Brain microvascular endothelial cell (primary cell): ENCODE results near the gene SLC66A1.

Experiments used
- DNase-seq: peaks from one replicate; pipeline ENCODE4 v3.0.0-alpha.2; 2020
- H3K27ac ChIP-seq: fragments of 250-450 bp; sonication (Bioruptor Pico); 2 replicates; pipeline ENCODE4 v1.5.1; 2020; ENCODE audit warnings: mild to moderate bottlenecking, moderate library complexity
- H3K27me3 ChIP-seq: fragments of 250-450 bp; sonication (Bioruptor Pico); replicated peaks from 2 replicates; pipeline ENCODE4 v1.5.1; 2020; ENCODE audit warnings: mild to moderate bottlenecking
- H3K36me3 ChIP-seq: fragments of 250-450 bp; sonication (Bioruptor Pico); replicated peaks from 2 replicates; pipeline ENCODE4 v1.5.1; 2020; ENCODE audit warnings: mild to moderate bottlenecking
- H3K4me3 ChIP-seq: 2 replicates; pipeline ENCODE4 v1.5.1; 2011; ENCODE audit warnings: low read depth, mild to moderate bottlenecking, control low read depth, low read length, moderate library complexity
- CTCF ChIP-seq: IDR thresholded peaks from 2 replicates; pipeline ENCODE4 v1.5.1; 2011; ENCODE audit warnings: low read depth, mild to moderate bottlenecking, moderate library complexity, low read length, control low read depth, inconsistent platforms; ENCODE audit errors: missing control alignments
- in situ Hi-C: cut with HindIII; loops from 2 replicates; pipeline ENCODE4 v1.10.0; 2017; ENCODE audit warnings: low sequenced_read_pairs, low pct_ligation_motif_present

Gene SLC66A1

GRCh38 chr1:19337289-19337688, 25.2 kb downstream of the SLC66A1 start:
- H3K36me3 ChIP-seq: peaks cover 37% of the 10 kb centered on the region
- no peak overlapping the region for H3K27ac ChIP-seq
- no peak for DNase-seq
- H3K27me3 ChIP-seq: no peaks in the 10 kb centered on the region
- no peak for TF ChIP-seq CTCF
- no peak overlapping the region for H3K4me3 ChIP-seq
- in situ Hi-C loops: no loop called here

DNA sequence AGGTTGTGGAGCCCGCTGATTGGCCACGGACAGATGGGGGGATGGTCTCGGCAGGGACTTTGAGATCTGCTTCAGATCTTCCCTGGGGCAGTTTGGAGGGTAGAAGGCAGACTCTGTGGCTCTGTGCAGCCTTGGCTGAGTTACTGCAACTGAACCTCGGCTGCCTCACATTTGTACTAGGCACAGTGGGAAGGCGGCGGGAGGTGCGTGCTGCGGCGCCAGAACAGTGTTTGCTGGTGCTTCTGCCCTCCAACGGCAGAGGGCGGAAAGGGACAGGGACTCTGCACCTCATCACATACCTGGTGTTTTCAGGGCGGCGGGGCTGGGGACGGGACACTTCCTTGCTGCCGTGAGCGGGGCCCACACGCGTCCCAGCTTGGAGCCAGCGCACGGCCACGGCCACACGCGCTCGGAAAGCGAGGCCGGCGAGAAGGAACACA, 26.2 kb downstream of the SLC66A1 start:
- no peak overlapping the region for H3K4me3 ChIP-seq
- H3K36me3 ChIP-seq: peaks cover 48% of the 10 kb centered on the region
- H3K27me3 ChIP-seq: no peaks in the 10 kb centered on the region
- in situ Hi-C loops: no loop called here
- H3K27ac ChIP-seq: no peak overlapping the region
- peak; percentile 56 for TF ChIP-seq CTCF
- DNase-seq: no peak

DNA sequence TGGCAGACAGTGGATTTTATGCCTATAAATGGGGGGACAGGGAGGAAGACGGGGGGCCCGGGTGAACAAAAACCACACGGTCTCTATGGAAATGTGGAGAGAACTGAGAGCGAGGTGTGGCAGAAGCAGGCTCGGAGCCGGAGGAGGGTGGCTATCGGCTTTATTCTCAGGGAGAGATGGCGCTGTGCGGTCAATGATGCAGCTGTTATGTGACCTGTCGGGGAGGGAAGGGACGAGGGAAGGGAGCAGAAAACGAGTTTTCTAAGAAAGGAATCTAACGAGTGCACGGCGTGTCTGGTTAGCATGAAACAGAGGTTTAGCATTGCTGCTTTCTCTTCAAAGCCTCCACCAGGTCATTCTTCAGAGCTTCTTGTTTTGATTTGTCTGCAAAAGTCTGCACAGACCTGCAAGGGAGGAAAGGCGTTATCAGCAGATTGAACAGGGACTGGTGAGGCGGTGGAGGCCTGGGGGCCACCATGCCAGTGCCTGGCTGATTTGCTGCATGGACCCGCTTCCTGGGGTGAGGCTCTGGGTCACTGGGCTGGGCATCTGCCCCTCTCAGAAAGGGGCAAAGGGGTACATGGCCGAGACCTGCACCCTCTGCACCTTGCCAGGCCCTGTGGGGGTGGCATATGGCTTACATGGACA, 27.2 kb downstream of the SLC66A1 start:
- DNase-seq: no peak
- Histone ChIP-seq H3K27ac (no peak overlapping the region), H3K27me3 (no peaks in the 10 kb centered on the region), H3K36me3 (peaks cover 58% of the 10 kb centered on the region), H3K4me3 (no peak overlapping the region)
- no peak for TF ChIP-seq CTCF
- in situ Hi-C loops: no loop called here

- DNase-seq: no peak
- TF ChIP-seq CTCF: no peak
- H3K36me3 ChIP-seq: peaks cover 69% of the 10 kb centered on the region
These were observed 28.3 kb downstream of the SLC66A1 start for GRCh38 chr1:19340387-19340937.

DNA sequence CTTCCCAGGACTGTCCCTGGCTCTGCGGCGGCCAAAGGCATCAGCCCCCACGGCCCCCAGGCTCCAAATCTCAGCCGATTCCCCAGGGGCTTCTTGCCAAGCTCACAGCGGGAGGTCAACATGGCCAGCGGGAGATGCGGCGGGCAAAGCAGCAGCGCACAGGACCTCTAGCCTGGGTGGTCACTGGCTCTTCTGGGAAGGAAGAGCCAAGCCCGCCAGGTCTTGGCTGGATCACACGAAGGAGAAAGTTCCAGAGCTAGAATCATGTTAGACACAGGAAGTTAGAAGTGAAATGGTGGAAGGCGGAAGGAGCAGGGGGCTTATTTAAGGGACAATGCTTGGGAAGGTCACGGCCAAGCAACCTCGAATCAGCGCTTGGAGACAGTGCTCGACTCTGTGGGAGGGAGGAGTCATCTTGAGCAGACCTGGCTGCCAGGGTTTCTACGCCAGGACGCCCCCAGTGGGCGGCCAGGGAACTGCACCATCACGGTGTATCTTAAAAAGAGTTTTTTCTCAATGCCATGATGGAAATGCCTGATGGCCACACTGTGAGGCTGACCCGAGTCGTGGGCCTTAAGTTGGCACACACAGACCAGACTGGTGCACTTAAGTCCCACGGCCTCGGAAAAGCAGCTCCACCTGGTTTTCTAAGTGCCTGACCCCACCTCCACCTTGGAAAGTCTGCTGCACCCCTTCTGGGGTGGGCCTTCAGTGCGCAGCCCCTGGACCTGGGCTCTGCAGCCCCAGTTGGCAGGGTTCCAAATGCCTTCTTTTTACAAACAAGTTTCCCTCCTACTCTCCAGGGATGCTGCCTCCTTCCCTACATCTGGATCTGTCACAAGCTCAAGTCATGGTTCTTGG, 29.3 kb downstream of the SLC66A1 start:
- in situ Hi-C loops: no loop called here
- peak; percentile 78 for DNase-seq
- Histone ChIP-seq H3K27ac (no peak overlapping the region), H3K27me3 (no peaks in the 10 kb centered on the region), H3K4me3 (no peak overlapping the region), H3K36me3 (peaks cover 71% of the 10 kb centered on the region)
- TF ChIP-seq CTCF: peak; percentile 94

More at GRCh38 chr1:19340387-19340937, 28.3 kb downstream of the SLC66A1 start:
- in situ Hi-C loops: no loop called here
- Histone ChIP-seq H3K27me3 (no peaks in the 10 kb centered on the region), H3K27ac (no peak overlapping the region), H3K4me3 (no peak overlapping the region)
